CD4-positive, alpha-beta T cell (primary cell): Measurements from ENCODE around the gene SLC25A6. TPM values are rescaled to one million over a fixed set of nuclear protein-coding genes. Genes with fewer than 3 reads are reported as not detected.
A peak's percentile ranks its signal among the peaks of the same experiment; 100 is the strongest.

Experiments used
- ATAC-seq: fragments of 200-7000 bp; cut with Tn5 transposase; one replicate; pipeline ENCODE4 v1.10.0; 2022; ENCODE audit warnings: mild to moderate bottlenecking; ENCODE audit not compliant: poor library complexity
- CTCF ChIA-PET: fragments of 350-600 bp; sonication (Branson Sonifier 250); formaldehyde crosslinking; loops from one replicate; lab custom pipeline; 2021; ENCODE audit warnings: antibody characterized with exemption, inconsistent platforms; lab: Charles Lee
- POLR2A ChIA-PET: fragments of 350-600 bp; sonication (Branson Sonifier 250); formaldehyde crosslinking; loops from one replicate; lab custom pipeline; 2021; ENCODE audit warnings: antibody characterized with exemption, inconsistent platforms; lab: Charles Lee
- DNase-seq, 14 experiments: peaks; one replicate each; pipeline ENCODE4 v3.0.0-alpha.2; 2013 to 2020; ENCODE audit warnings: mixed read lengths in 2 of 14
- H3K27ac ChIP-seq, 2 donors: one replicate each; pipeline versions ENCODE4 v1.5.1 to v1.7.0; 2013; ENCODE audit warnings: low read length in 2 of 2, low read depth in 1 of 2, mild to moderate bottlenecking in 1 of 2
- H3K27me3 ChIP-seq, 2 experiments: 1 replicate in 1 of 2; 2 replicates in 1 of 2; pipeline versions ENCODE4 v1.6.1 to v1.7.0; 2013; ENCODE audit warnings: low read length in 2 of 2, control low read depth in 1 of 2, mild to moderate bottlenecking in 1 of 2, moderate library complexity in 1 of 2; ENCODE audit not compliant: insufficient read depth in 2 of 2, control insufficient read depth in 1 of 2
- H3K36me3 ChIP-seq: one replicate; pipeline ENCODE4 v1.6.1; 2013; ENCODE audit warnings: low read length, control low read depth; ENCODE audit not compliant: insufficient read depth
- H3K4me1 ChIP-seq: one replicate; pipeline ENCODE4 v1.6.1; 2013; ENCODE audit warnings: low read length, control low read depth; ENCODE audit not compliant: insufficient read depth
- H3K4me3 ChIP-seq: one replicate; pipeline ENCODE4 v1.5.1; 2013; ENCODE audit warnings: mild to moderate bottlenecking, low read length, moderate library complexity
- H3K9me3 ChIP-seq, 2 experiments: 1 replicate in 1 of 2; 2 replicates in 1 of 2; pipeline versions ENCODE4 v1.6.1 to v1.7.0; 2013; ENCODE audit warnings: low read length in 2 of 2, mild to moderate bottlenecking in 2 of 2, control low read depth in 1 of 2, moderate library complexity in 1 of 2; ENCODE audit not compliant: control insufficient read depth in 1 of 2, insufficient read depth in 1 of 2
- H3K27ac Mint-ChIP-seq: one replicate; pipeline ENCODE4 v1.8.0; 2020; ENCODE audit warnings: mixed read lengths
- H3K27me3 Mint-ChIP-seq: one replicate; pipeline ENCODE4 v1.8.0; 2021; ENCODE audit warnings: mixed read lengths
- H3K36me3 Mint-ChIP-seq: one replicate; pipeline ENCODE4 v1.8.0; 2021; ENCODE audit warnings: low read depth, mixed read lengths
- H3K4me1 Mint-ChIP-seq: one replicate; pipeline ENCODE4 v1.8.0; 2021; ENCODE audit warnings: low read depth, mixed read lengths
- H3K4me3 Mint-ChIP-seq: one replicate; pipeline ENCODE4 v1.8.0; 2020; ENCODE audit warnings: mild to moderate bottlenecking, mixed read lengths
- H3K9me3 Mint-ChIP-seq: one replicate; pipeline ENCODE4 v1.8.0; 2020; ENCODE audit warnings: mixed read lengths
- intact Hi-C, 2 experiments: fragments of 100-400 bp; cut with DNase I in 1 of 2; cut with micrococcal nuclease in 1 of 2; formaldehyde crosslinking; loops; one replicate each; pipeline versions ENCODE4 v1.15.1 to v1.9.0; 2023 to 2025; cut with DNase I, micrococcal nuclease
- total RNA-seq, 174 experiments: library from RNA in 2 of 174; stranded (reverse) in 2 of 174; gene quantifications; one replicate each; pipeline ENCODE4 v1.2.3 and lab custom pipeline; 2021 to 2026
- TF ChIP-seq, protein P1 (sequence below): fragments of 200-600 bp; IDR thresholded peaks from one replicate; pipeline ENCODE4 v1.8.0; 2022; ENCODE audit warnings: antibody characterized with exemption, mild to moderate bottlenecking

Gene SLC25A6
- total RNA-seq, 2 experiments from 2014 or later = 338 to 340 TPM

DNA sequence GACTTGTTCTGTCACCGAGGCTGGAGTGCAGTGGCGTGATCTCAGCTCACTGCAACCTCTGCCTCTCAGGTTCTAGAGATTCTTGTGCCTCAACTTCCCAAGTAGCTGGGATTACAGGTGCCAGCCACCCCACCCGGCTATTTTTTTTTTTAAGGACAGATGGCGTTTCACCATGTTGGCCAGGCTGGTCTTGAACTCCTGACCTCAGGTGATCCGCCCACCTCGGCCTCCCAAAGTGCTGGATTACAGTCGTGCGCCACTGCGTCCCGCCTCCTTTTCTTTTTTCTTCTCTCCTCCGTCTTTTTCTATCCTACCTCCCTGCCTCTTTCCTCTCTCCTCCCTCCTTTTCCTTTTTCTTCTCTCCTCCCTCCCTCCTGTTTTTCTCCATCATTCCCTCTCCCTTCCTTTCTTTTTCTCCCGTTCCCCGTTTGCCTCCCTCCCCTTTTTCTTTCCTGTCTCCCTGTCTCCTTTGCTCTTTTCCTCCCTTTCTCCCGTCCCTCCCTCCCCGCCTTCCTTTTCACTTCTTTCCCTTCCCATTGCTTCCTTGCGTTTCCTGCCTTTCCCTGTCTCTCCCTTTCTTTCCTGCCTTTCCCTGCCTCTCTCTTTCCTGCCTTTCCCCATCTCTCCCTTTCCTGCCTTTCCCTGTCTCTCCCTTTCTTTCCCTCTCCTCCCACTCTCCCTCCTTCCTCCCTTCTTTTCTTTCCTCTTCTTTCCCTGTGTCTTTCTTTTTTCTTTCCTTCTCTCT lies 2.1 kb upstream of the SLC25A6 start:
- H3K4me3 Mint-ChIP-seq = peak overlapping the region; percentile 92
- Histone ChIP-seq H3K9me3 (peaks cover 0 to 5% of the 10 kb centered on the region in 2 experiments), H3K4me3 (no peak overlapping the region), H3K36me3 (peaks cover 29% of the 10 kb centered on the region), H3K27ac (no peak overlapping the region), H3K4me1 (peaks cover 40% of the 10 kb centered on the region), H3K27me3 (no peaks in the 10 kb centered on the region)
- no peaks in the 10 kb centered on the region for H3K9me3 Mint-ChIP-seq
- H3K4me1 Mint-ChIP-seq = peaks cover 35% of the 10 kb centered on the region
- peak in 1 of 14 experiments; percentile 29 for DNase-seq
- TF ChIP-seq, protein P1, sequence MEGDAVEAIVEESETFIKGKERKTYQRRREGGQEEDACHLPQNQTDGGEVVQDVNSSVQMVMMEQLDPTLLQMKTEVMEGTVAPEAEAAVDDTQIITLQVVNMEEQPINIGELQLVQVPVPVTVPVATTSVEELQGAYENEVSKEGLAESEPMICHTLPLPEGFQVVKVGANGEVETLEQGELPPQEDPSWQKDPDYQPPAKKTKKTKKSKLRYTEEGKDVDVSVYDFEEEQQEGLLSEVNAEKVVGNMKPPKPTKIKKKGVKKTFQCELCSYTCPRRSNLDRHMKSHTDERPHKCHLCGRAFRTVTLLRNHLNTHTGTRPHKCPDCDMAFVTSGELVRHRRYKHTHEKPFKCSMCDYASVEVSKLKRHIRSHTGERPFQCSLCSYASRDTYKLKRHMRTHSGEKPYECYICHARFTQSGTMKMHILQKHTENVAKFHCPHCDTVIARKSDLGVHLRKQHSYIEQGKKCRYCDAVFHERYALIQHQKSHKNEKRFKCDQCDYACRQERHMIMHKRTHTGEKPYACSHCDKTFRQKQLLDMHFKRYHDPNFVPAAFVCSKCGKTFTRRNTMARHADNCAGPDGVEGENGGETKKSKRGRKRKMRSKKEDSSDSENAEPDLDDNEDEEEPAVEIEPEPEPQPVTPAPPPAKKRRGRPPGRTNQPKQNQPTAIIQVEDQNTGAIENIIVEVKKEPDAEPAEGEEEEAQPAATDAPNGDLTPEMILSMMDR = no peak
- intact Hi-C loops = loop anchor here (2.0 to 10.0 kb wide), 10 partner anchors 57 to 1301 kb away; partner anchors contain the start of genes AKAP17A (in 1 of the 2), ASMTL (in 1 of the 2), CD99 (in 1 of the 2) and P2RY8 (in 1 of the 2)
- POLR2A ChIA-PET = no interaction called here
- peak overlapping the region; percentile 74 for H3K27ac Mint-ChIP-seq
- CTCF ChIA-PET = no interaction called here
- H3K27me3 Mint-ChIP-seq = no peaks in the 10 kb centered on the region
- H3K36me3 Mint-ChIP-seq = peaks cover 37% of the 10 kb centered on the region
- ATAC-seq = no peak

- H3K4me1 Mint-ChIP-seq = peaks cover 42% of the 10 kb centered on the region
- no peaks in the 10 kb centered on the region for H3K9me3 Mint-ChIP-seq
- ChIA-PET POLR2A (no interaction called here), CTCF (no interaction called here)
- peaks cover 53% of the 10 kb centered on the region for H3K36me3 Mint-ChIP-seq
- Histone ChIP-seq H3K4me3 (peak overlapping the region; percentile 75), H3K9me3 (peaks cover 0 to 5% of the 10 kb centered on the region in 2 experiments), H3K27me3 (no peaks in the 10 kb centered on the region), H3K27ac (peak overlapping the region; percentile 87 to 94), H3K36me3 (peaks cover 42% of the 10 kb centered on the region), H3K4me1 (peaks cover 48% of the 10 kb centered on the region)
- ATAC-seq (peak; percentile 22), DNase-seq (no peak)
- H3K27me3 Mint-ChIP-seq = no peaks in the 10 kb centered on the region
- H3K4me3 Mint-ChIP-seq = peak overlapping the region; percentile 92
- peak overlapping the region; percentile 85 for H3K27ac Mint-ChIP-seq
- TF ChIP-seq, protein P1 = no peak
- intact Hi-C loops = loop anchor here (2.0 to 10.0 kb wide), 10 partner anchors 58 to 1302 kb away; partner anchors contain the start of genes AKAP17A (in 1 of the 2), ASMTL (in 1 of the 2), CD99 (in 1 of the 2) and P2RY8 (in 1 of the 2)
Observed at GRCh38 chrX:1392376-1393068, 609 bp upstream of the SLC25A6 start.

- Mint-ChIP-seq H3K27me3 (no peaks in the 10 kb centered on the region), H3K4me3 (peak overlapping the region; percentile 92), H3K9me3 (no peaks in the 10 kb centered on the region), H3K4me1 (peaks cover 42% of the 10 kb centered on the region), H3K27ac (peak overlapping the region; percentile 85), H3K36me3 (peaks cover 64% of the 10 kb centered on the region)
- CTCF ChIA-PET = no interaction called here
- POLR2A ChIA-PET = no interaction called here
- Histone ChIP-seq H3K27me3 (peaks cover 0 to 2% of the 10 kb centered on the region in 2 experiments), H3K27ac (peak overlapping the region; percentile 44 to 87), H3K4me1 (peaks cover 48% of the 10 kb centered on the region), H3K4me3 (peak overlapping the region; percentile 84), H3K36me3 (peaks cover 51% of the 10 kb centered on the region), H3K9me3 (peaks cover 0 to 5% of the 10 kb centered on the region in 2 experiments)
- intact Hi-C loops = loop anchor here (2.0 to 10.0 kb wide), 8 partner anchors 61 to 1303 kb away; partner anchors contain the start of genes P2RY8 (in 2 of the 2), AKAP17A (in 1 of the 2), ASMTL (in 1 of the 2) and CD99 (in 1 of the 2)
- no peak for ATAC-seq
- DNase-seq = peak in 3 of 14 experiments; percentile 86 to 95 (median 91)
- TF ChIP-seq, protein P1 = no peak
Observed at GRCh38 chrX:1391370-1391706, 575 bp downstream of the SLC25A6 start.
